Lower lobe of right lung (tissue), 2 donors: ENCODE data around the gene ABCB8. TPM values are rescaled to one million over a fixed set of nuclear protein-coding genes. Genes with fewer than 3 reads are reported as not detected.
A peak's percentile ranks its signal among the peaks of the same experiment; 100 is the strongest.

ENCODE experiments used
- ATAC-seq, 2 donors: fragments of 200-7000 bp; cut with Tn5 transposase; one replicate each; pipeline ENCODE4 v1.9.1; 2020 to 2022; ENCODE audit warnings: mild to moderate bottlenecking in 2 of 2, moderate library complexity in 2 of 2
- DNase-seq: peaks from one replicate; pipeline ENCODE4 v3.0.0-alpha.2; 2020
- H3K27ac ChIP-seq: fragments of 200-600 bp; one replicate; pipeline ENCODE4 v1.8.0; 2022
- H3K27me3 ChIP-seq: fragments of 200-600 bp; one replicate; pipeline ENCODE4 v1.8.0; 2022; ENCODE audit warnings: low read depth
- H3K36me3 ChIP-seq: fragments of 200-600 bp; one replicate; pipeline ENCODE4 v1.8.0; 2022; ENCODE audit warnings: mild to moderate bottlenecking
- H3K4me1 ChIP-seq: fragments of 200-600 bp; one replicate; pipeline ENCODE4 v1.8.0; 2022
- H3K4me3 ChIP-seq: fragments of 200-600 bp; one replicate; pipeline ENCODE4 v1.8.0; 2022; ENCODE audit warnings: mild to moderate bottlenecking
- H3K9me3 ChIP-seq: fragments of 200-600 bp; one replicate; pipeline ENCODE4 v1.8.0; 2022
- intact Hi-C: fragments of 100-400 bp; cut with DNase I; formaldehyde crosslinking; loops from one replicate; pipeline ENCODE4 v1.11.0; 2022
- total RNA-seq: library from RNA; stranded (reverse); fragmentation: NEBNext Ultra II Directional; extraction: Animal tissue kit (Norgen Biotek cat#: 25700); gene quantifications from one replicate; pipeline ENCODE4 v1.2.1, GENCODE V29; 2021
- TF ChIP-seq, protein P1 (sequence below): fragments of 200-600 bp; IDR thresholded peaks from one replicate; pipeline ENCODE4 v1.8.0; 2022; ENCODE audit warnings: antibody characterized with exemption, mild to moderate bottlenecking
- donor health status: DM: no; HTN: yes; CAD: no; lungs with severe emphysema.

The ABCB8 gene
- total RNA-seq, 1 donor from 2014 or later = 42.4 TPM

DNA sequence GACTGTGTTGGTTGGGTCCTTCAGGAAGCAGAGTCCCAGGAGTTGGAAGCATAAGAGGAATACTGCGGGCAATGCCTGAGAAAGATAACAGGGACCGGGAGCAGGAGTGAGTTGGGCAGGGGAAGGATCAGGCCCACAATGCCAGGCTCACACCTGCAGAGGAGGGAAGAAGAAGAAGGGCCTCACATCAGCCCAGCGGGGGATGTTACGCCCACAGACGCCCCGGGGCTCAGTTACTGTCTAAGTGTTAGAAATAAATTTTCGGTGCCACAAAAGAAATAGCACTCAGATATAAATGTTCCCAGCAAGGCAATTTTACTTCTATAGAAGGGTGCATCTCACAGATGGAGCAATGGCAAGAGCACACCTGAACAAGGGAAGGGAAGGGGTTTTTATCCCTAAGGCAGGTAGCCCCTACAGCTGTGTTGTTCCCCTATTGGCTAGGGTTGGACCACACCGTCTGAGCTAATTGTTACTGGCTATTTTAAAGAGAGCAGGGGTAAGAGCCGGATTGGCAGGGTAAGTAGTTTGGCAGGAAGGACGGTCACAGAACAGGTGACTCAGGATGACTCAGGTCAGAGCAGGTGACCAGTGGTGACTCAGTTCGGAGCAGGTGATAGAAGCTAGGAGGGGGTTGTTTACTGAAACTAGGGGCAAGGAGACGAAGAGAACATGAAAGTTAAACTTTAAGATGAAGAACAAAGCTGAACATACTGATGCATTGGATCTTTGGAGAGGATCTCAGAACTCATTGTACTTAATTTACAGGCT, 37.6 kb upstream of the ABCB8 start, which contains the start of gene NOS3:
Gene NOS3 (plus strand): TSS at position 602 of the 771 bp plus-strand sequence. CDS start 2,787 bp downstream, outside the sequence.
- DNase-seq = no peak
- intact Hi-C loops = no loop called here
- Histone ChIP-seq H3K4me1 (peaks cover 42% of the 10 kb centered on the region), H3K36me3 (no peaks in the 10 kb centered on the region), H3K27ac (no peak within 1 kb of the TSS), H3K9me3 (no peaks in the 10 kb centered on the region), H3K4me3 (no peak within 1 kb of the TSS), H3K27me3 (no peaks in the 10 kb centered on the region)
- TF ChIP-seq, protein P1, sequence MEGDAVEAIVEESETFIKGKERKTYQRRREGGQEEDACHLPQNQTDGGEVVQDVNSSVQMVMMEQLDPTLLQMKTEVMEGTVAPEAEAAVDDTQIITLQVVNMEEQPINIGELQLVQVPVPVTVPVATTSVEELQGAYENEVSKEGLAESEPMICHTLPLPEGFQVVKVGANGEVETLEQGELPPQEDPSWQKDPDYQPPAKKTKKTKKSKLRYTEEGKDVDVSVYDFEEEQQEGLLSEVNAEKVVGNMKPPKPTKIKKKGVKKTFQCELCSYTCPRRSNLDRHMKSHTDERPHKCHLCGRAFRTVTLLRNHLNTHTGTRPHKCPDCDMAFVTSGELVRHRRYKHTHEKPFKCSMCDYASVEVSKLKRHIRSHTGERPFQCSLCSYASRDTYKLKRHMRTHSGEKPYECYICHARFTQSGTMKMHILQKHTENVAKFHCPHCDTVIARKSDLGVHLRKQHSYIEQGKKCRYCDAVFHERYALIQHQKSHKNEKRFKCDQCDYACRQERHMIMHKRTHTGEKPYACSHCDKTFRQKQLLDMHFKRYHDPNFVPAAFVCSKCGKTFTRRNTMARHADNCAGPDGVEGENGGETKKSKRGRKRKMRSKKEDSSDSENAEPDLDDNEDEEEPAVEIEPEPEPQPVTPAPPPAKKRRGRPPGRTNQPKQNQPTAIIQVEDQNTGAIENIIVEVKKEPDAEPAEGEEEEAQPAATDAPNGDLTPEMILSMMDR = no peak
- ATAC-seq = no peak

DNA sequence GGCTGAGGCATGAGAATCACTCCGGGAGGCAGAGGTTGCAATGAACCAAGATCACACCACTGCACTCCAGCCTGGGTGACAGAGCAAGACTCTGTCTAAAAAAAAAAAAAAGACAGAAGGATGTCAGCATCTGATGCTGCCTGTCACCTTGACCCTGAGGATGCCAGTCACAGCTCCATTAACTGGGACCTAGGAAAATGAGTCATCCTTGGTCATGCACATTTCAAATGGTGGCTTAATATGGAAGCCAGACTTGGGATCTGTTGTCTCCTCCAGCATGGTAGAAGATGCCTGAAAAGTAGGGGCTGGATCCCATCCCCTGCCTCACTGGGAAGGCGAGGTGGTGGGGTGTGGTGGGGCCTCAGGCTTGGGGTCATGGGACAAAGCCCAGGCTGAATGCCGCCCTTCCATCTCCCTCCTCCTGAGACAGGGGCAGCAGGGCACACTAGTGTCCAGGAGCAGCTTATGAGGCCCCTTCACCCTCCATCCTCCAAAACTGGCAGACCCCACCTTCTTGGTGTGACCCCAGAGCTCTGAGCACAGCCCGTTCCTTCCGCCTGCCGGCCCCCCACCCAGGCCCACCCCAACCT, 36.1 kb upstream of the ABCB8 start:
- H3K4me3 ChIP-seq = no peak overlapping the region
- intact Hi-C loops = no loop called here
- ATAC-seq (no peak), DNase-seq (no peak)
- peaks cover 50% of the 10 kb centered on the region for H3K4me1 ChIP-seq
- no peaks in the 10 kb centered on the region for H3K27me3 ChIP-seq
- TF ChIP-seq, protein P1 = no peak
- H3K9me3 ChIP-seq = no peaks in the 10 kb centered on the region
- peak overlapping the region; percentile 53 for H3K27ac ChIP-seq
- no peaks in the 10 kb centered on the region for H3K36me3 ChIP-seq

DNA sequence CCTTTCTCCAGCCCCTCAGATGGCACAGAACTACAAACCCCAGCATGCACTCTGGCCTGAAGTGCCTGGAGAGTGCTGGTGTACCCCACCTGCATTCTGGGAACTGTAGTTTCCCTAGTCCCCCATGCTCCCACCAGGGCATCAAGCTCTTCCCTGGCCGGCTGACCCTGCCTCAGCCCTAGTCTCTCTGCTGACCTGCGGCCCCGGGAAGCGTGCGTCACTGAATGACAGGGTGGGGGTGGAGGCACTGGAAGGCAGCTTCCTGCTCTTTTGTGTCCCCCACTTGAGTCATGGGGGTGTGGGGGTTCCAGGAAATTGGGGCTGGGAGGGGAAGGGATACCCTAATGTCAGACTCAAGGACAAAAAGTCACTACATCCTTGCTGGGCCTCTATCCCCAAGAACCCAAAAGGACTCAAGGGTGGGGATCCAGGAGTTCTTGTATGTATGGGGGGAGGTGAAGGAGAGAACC, 35.4 kb upstream of the ABCB8 start:
- Histone ChIP-seq H3K4me1 (peaks cover 52% of the 10 kb centered on the region), H3K27me3 (no peaks in the 10 kb centered on the region), H3K27ac (peak overlapping the region; percentile 53), H3K9me3 (no peaks in the 10 kb centered on the region), H3K4me3 (peak overlapping the region; percentile 52), H3K36me3 (peaks cover 3% of the 10 kb centered on the region)
- intact Hi-C loops = no loop called here
- DNase-seq = no peak
- TF ChIP-seq, protein P1 = no peak
- peak; percentile 37 to 63 for ATAC-seq

DNA sequence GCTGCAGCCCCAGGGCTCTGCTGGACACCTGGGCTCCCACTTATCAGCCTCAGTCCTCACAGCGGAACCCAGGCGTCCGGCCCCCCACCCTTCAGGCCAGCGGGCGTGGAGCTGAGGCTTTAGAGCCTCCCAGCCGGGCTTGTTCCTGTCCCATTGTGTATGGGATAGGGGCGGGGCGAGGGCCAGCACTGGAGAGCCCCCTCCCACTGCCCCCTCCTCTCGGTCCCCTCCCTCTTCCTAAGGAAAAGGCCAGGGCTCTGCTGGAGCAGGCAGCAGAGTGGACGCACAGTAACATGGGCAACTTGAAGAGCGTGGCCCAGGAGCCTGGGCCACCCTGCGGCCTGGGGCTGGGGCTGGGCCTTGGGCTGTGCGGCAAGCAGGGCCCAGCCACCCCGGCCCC, 34.7 kb upstream of the ABCB8 start:
- peaks cover 46% of the 10 kb centered on the region for H3K4me1 ChIP-seq
- ATAC-seq (peak; percentile 32 to 33), DNase-seq (no peak)
- H3K9me3 ChIP-seq = no peaks in the 10 kb centered on the region
- peak overlapping the region; percentile 52 for H3K4me3 ChIP-seq
- TF ChIP-seq, protein P1 = no peak
- H3K36me3 ChIP-seq = peaks cover 4% of the 10 kb centered on the region
- intact Hi-C loops = no loop called here
- H3K27me3 ChIP-seq = no peaks in the 10 kb centered on the region
- peak overlapping the region; percentile 53 for H3K27ac ChIP-seq

DNA sequence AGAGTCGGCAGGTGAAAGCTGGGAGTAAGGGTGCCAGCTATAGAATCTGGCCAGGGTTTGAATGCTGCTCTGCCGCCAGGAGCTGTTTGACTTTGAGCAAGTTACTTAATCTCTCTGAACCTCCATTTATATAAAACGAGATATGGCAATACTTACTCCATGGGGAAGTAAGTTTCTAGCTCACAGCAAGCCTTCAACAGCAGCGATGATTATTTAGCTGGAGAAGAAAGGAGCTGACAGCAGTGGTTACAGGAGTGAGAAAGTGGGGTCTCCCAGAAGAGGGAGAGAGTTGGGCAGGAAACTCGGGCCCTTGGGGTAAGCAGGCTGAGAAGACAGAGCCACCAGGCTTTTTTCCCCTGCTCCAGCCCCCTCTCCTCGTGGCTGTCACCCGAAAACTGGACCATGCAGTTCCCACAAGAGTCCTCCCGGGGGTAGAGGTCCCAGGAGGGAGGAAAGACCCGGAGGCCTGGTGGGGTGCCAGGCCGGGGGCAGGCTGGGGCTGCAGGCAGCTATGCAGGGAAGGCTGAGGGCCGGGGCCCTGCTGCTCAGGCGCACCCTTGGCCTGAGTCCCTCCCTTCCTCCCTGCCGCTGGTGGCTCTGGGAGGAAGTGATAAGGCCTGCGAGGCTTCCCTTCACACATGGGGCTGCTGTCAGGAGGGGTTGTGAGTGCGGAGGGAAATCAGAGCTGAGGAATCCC, 34.0 kb upstream of the ABCB8 start:
- DNase-seq (no peak), ATAC-seq (peak; percentile 57 to 70)
- H3K27me3 ChIP-seq = no peaks in the 10 kb centered on the region
- H3K4me1 ChIP-seq = peaks cover 38% of the 10 kb centered on the region
- intact Hi-C loops = no loop called here
- H3K9me3 ChIP-seq = no peaks in the 10 kb centered on the region
- peak overlapping the region; percentile 52 for H3K4me3 ChIP-seq
- peaks cover 4% of the 10 kb centered on the region for H3K36me3 ChIP-seq
- TF ChIP-seq, protein P1 = no peak
- peak overlapping the region; percentile 53 for H3K27ac ChIP-seq
